ENCODE measurements around the gene FTSJ3.
"Not testable (repeated sequence)": the region's sequence is repeated elsewhere in the genome, so short reads cannot be mapped to it uniquely, and the experiment has no call there.

DNA sequence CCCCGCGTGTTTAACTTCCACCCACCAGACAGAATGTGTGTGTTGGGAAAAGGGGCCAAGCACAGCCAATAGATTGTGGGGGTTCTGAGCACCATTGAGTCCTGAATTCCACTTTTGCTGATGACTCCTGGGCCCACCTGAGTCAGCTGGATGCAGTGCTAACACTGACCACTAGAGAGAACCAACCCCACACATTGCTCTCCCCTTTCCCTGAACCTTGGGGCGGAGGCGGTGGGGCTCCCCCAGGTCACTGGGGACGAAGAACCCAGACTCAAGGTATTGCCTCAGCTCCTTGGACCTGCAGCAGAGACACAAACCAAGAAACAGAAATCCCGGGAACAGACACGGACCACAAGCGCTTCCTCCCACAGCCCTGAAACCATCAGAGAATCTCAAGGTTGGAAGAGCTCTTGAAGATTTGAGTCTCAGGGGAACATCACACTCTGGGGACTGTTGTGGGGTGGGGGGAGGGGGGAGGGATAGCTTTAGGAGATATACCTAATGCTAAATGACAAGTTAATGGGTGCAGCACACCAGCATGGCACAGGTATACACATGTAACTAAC lies 46.7 kb upstream of the FTSJ3 start:
- TF ChIP-seq, protein P1, sequence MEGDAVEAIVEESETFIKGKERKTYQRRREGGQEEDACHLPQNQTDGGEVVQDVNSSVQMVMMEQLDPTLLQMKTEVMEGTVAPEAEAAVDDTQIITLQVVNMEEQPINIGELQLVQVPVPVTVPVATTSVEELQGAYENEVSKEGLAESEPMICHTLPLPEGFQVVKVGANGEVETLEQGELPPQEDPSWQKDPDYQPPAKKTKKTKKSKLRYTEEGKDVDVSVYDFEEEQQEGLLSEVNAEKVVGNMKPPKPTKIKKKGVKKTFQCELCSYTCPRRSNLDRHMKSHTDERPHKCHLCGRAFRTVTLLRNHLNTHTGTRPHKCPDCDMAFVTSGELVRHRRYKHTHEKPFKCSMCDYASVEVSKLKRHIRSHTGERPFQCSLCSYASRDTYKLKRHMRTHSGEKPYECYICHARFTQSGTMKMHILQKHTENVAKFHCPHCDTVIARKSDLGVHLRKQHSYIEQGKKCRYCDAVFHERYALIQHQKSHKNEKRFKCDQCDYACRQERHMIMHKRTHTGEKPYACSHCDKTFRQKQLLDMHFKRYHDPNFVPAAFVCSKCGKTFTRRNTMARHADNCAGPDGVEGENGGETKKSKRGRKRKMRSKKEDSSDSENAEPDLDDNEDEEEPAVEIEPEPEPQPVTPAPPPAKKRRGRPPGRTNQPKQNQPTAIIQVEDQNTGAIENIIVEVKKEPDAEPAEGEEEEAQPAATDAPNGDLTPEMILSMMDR (IDR thresholded peaks at IDR 0.05; ENCODE audit: insufficient read depth, low read length, poor library complexity, severe bottlenecking), result not testable (repeated sequence)
- not testable (repeated sequence) for TF ChIP-seq EZH2phosphoT487 (conservative IDR thresholded peaks at IDR 0.05; ENCODE audit: low read length)
